Endothelial cell (in vitro differentiated cells): ENCODE results near the gene DENND1B. TPM values are rescaled to one million over a fixed set of nuclear protein-coding genes. Genes with fewer than 3 reads are reported as not detected.

Source experiments
- DNase-seq: peaks from one replicate; pipeline ENCODE4 v3.0.0; 2021; ENCODE audit warnings: low spot score
- H3K27ac Mint-ChIP-seq: one replicate; pipeline ENCODE4 v1.8.0; 2021; ENCODE audit warnings: mixed read lengths, inconsistent platforms; ENCODE audit not compliant: unreplicated experiment
- H3K27me3 Mint-ChIP-seq: one replicate; pipeline ENCODE4 v1.8.0; 2021; ENCODE audit warnings: mild to moderate bottlenecking, moderate library complexity, mixed read lengths, inconsistent platforms; ENCODE audit not compliant: unreplicated experiment
- H3K36me3 Mint-ChIP-seq: one replicate; pipeline ENCODE4 v1.8.0; 2021; ENCODE audit warnings: mild to moderate bottlenecking, low read depth, mixed read lengths, inconsistent platforms; ENCODE audit not compliant: unreplicated experiment
- H3K4me1 Mint-ChIP-seq: one replicate; pipeline ENCODE4 v1.8.0; 2021; ENCODE audit warnings: mild to moderate bottlenecking, mixed read lengths, inconsistent platforms; ENCODE audit not compliant: unreplicated experiment
- H3K4me3 Mint-ChIP-seq: one replicate; pipeline ENCODE4 v1.8.0; 2021; ENCODE audit warnings: mild to moderate bottlenecking, mixed read lengths, inconsistent platforms; ENCODE audit not compliant: unreplicated experiment
- H3K9me3 Mint-ChIP-seq: one replicate; pipeline ENCODE4 v1.8.0; 2021; ENCODE audit warnings: mixed read lengths, inconsistent platforms; ENCODE audit not compliant: unreplicated experiment
- CTCF ChIP-seq: fragments of 200-600 bp; sonication (generic); IDR thresholded peaks from one replicate; pipeline ENCODE4 v1.5.0; 2021; ENCODE audit warnings: antibody characterized with exemption; ENCODE audit not compliant: unreplicated experiment
- total RNA-seq: library from RNA; stranded (reverse); fragmentation: NEBNext Ultra II Directional; extraction: Animal tissue kit (Norgen Biotek cat#: 25700); gene quantifications from one replicate; pipeline ENCODE4 v1.2.1, GENCODE V29; 2021; ENCODE audit not compliant: unreplicated experiment

Gene DENND1B
- total RNA-seq, 1 donor from 2014 or later: 7.5 TPM

GRCh38 chr1:197786280-197786679 is 11.0 kb upstream of the DENND1B start:
- Mint-ChIP-seq H3K27me3 (no peaks in the 10 kb centered on the region), H3K4me1 (no peaks in the 10 kb centered on the region), H3K36me3 (no peaks in the 10 kb centered on the region), H3K9me3 (no peaks in the 10 kb centered on the region), H3K4me3 (no peak overlapping the region), H3K27ac (no peak overlapping the region)
- DNase-seq: no peak
- no peak for TF ChIP-seq CTCF

DNA sequence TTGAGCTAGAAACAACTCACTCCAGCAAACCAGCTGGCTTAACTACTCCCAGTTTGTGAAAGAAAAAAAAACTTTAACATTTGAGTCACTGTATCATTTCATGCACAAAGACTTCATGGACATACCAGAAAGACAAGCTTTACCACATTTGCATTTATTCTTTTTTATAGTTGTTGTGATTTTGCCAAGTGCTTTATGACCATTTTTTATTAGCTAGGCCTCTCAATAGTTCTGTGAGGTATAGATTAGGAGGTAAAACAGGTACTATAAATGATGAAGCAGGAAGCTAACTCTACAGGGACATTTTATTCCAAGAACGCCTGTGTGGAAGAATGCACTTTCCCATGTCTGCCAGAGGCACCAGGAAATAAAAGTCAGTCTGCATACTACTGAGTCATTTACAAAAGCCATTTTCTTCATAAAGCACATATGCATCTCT is 8.2 kb upstream of the DENND1B start:
- no peaks in the 10 kb centered on the region for H3K36me3 Mint-ChIP-seq
- H3K27me3 Mint-ChIP-seq: no peaks in the 10 kb centered on the region
- no peaks in the 10 kb centered on the region for H3K4me1 Mint-ChIP-seq
- H3K9me3 Mint-ChIP-seq: no peaks in the 10 kb centered on the region
- no peak for TF ChIP-seq CTCF
- no peak overlapping the region for H3K27ac Mint-ChIP-seq
- DNase-seq: no peak
- H3K4me3 Mint-ChIP-seq: no peak overlapping the region

GRCh38 chr1:197782722-197783360 is 7.6 kb upstream of the DENND1B start:
- TF ChIP-seq CTCF: no peak
- Mint-ChIP-seq H3K27me3 (no peaks in the 10 kb centered on the region), H3K4me1 (no peaks in the 10 kb centered on the region), H3K36me3 (no peaks in the 10 kb centered on the region), H3K27ac (no peak overlapping the region), H3K9me3 (no peaks in the 10 kb centered on the region), H3K4me3 (no peak overlapping the region)
- DNase-seq: no peak

DNA sequence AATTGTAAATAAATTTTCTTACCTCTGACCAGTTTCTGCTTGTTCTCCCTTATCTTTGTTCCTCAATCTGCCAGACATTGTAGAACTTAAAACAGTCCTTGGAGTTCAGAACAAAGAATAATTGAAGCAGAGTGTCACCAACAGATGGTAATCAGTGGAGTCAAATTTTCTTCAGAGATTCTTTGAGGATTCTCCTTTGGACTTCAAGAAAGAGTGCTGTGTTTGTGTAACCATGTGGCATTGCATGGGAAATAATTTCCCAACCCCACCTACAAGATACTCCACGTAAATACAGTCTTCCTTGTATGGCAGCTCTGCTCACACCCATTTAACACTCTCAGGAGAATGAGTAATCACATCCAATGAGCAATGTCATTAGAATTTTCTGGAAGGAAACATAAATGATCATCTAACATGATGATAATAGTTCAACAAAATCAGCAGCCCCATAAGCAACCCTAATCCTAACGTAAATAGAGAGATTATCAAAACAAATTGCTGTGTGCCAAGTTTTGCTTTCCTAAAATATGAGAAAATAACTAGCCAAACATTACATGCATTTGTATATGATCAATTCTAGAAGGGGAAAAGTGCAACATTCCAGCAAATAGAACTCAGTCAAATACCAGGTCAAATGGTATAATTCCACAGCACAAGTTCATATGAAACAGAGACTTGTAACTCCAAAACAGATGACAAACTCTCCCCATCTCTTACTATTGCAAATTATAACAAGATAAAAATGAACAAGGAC is 6.9 kb upstream of the DENND1B start:
- H3K27ac Mint-ChIP-seq: no peak overlapping the region
- no peak for DNase-seq
- H3K36me3 Mint-ChIP-seq: no peaks in the 10 kb centered on the region
- no peaks in the 10 kb centered on the region for H3K27me3 Mint-ChIP-seq
- no peak overlapping the region for H3K4me3 Mint-ChIP-seq
- no peaks in the 10 kb centered on the region for H3K4me1 Mint-ChIP-seq
- no peaks in the 10 kb centered on the region for H3K9me3 Mint-ChIP-seq
- no peak for TF ChIP-seq CTCF

DNA sequence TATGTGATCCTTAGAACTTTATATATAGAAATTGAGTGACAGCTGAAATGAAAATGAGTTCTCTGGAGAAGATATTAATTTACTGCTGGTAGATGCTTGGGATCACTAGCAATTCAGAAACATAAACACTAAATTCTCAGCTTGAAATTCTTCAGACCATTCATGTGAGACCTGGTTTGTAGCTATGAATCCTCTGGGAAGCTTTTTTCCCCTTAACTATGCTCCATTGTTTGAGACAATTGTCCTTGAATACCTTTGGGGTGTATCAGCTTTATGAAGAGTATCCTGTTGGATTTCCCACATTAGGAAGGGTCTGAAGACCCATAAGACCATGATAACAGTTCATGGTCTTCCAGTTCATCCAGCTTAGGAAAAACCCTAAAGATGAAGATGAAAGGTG is 4.6 kb upstream of the DENND1B start:
- DNase-seq: no peak
- TF ChIP-seq CTCF: no peak
- Mint-ChIP-seq H3K4me1 (no peaks in the 10 kb centered on the region), H3K9me3 (no peaks in the 10 kb centered on the region), H3K36me3 (no peaks in the 10 kb centered on the region), H3K4me3 (no peak overlapping the region), H3K27me3 (no peaks in the 10 kb centered on the region), H3K27ac (no peak overlapping the region)
